GM10266 (cell line): ENCODE data around the gene FAM120C.

Experiments
- DNase-seq: peaks from one replicate; pipeline ENCODE4 v3.0.0; 2012; ENCODE audit errors: extremely low spot score
- CTCF ChIP-seq: IDR thresholded peaks from 2 replicates; pipeline ENCODE4 v1.5.1; 2012; ENCODE audit warnings: mild to moderate bottlenecking, low read depth; ENCODE audit not compliant: control insufficient read depth, insufficient read depth; ENCODE audit errors: missing control alignments

Gene FAM120C

GRCh38 chrX:54157561-54157960 lies 25.5 kb downstream of the FAM120C start:
- no peak for DNase-seq
- TF ChIP-seq CTCF, result no peak

DNA sequence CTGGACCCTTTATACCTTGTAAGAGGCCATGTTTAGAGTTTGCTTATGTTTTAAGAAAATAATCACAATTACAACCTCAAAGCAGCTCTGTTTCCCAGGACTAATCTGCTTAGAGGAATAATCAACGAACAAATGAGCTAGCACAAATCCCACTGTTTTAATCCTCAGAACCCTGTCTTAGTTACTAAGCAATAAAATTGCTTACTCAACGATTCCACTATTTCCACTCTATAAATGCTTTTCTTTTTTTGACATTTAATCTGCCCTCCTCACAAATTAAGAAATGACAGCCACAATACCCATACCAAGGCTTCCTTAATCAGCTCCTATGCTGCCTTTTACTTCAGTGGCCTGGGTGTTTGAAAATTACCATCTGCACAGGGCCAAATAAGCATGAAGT lies 48.8 kb downstream of the FAM120C start:
- DNase-seq, result no peak
- TF ChIP-seq CTCF, result no peak

GRCh38 chrX:54116391-54116790 lies 66.7 kb downstream of the FAM120C start:
- DNase-seq, result no peak
- TF ChIP-seq CTCF, result no peak

DNA sequence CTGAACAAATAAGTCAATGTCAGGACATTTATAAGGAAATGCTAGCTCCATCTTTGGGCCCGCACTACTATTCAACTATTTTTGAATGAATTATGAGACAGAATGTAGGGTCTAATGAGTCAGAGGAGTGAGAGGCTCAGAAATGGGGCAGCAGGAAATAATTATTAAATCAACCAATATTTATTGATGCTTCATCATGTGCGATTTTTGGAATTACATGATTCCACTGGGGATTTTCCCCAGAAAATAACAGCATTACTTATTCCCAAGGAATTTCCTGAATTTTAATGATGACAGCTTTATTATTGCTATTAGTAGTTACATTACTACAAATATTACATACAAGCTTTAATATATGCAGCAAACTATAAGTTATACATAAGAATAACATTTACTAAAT lies 89.5 kb downstream of the FAM120C start:
- no peak for DNase-seq

DNA sequence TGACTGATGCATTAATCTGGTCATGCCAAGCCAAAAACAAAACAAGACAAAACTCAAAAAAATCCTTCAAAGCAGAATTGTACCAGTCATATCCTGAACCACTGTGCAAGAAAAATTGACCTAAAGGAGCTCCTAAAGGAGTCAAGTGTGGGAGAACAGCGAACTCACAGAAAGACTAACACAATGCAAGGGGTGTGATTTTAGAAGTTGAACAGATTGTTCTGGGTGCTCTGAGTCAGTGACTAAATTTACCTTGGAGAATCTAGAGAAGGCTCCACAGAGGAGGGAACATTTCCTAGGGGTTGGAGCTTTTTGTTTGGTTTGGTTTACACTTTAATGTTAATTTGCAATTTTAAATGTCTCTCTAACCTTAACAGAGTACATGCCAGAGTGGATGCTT lies 89.9 kb downstream of the FAM120C start:
- TF ChIP-seq CTCF, result no peak
- DNase-seq, result no peak

More for the DNA sequence above, 89.5 kb downstream of the FAM120C start:
- TF ChIP-seq CTCF, result no peak

- no peak for TF ChIP-seq CTCF
Observed at GRCh38 chrX:54090880-54091279, 92.2 kb downstream of the FAM120C start.

GRCh38 chrX:54089191-54089590 lies 93.9 kb downstream of the FAM120C start:
- DNase-seq, result no peak
- TF ChIP-seq CTCF, result no peak

More at GRCh38 chrX:54090880-54091279, 92.2 kb downstream of the FAM120C start:
- no peak for DNase-seq
